GM18499 (cell line): Measurements from ENCODE around the gene C18orf63.
A peak's percentile ranks its signal among the peaks of the same experiment; 100 is the strongest.

ENCODE experiments used
- ATAC-seq: cut with Tn5 transposase; IDR thresholded peaks from one replicate; pipeline ENCODE4 v1.9.1; 2021; ENCODE audit warnings: moderate number of reproducible peaks; ENCODE audit not compliant: insufficient read depth, unreplicated experiment

C18orf63 gene

GRCh38 chr18:74399091-74399887 is 83.7 kb downstream of the C18orf63 start:
- ATAC-seq: no peak

GRCh38 chr18:74400813-74401212 is 85.2 kb downstream of the C18orf63 start:
- no peak for ATAC-seq

GRCh38 chr18:74402806-74403433 is 87.3 kb downstream of the C18orf63 start:
- no peak for ATAC-seq

- peak; percentile 52 for ATAC-seq
Observed at GRCh38 chr18:74407888-74408287, 92.2 kb downstream of the C18orf63 start.
